ENCODE results near the gene N4BP2L1. TPM values are rescaled to one million over a fixed set of nuclear protein-coding genes. Genes with fewer than 3 reads are reported as not detected.

Gene N4BP2L1
- total RNA-seq, 1 donor from 2014 or later = 19.2 TPM

- intact Hi-C loops (cut with DNase I) = no loop called here
Measured at GRCh38 chr13:32391101-32391619, 36.8 kb downstream of the N4BP2L1 start.

GRCh38 chr13:32390484-32390883, 37.4 kb downstream of the N4BP2L1 start:
- Histone ChIP-seq H3K27ac (no peak overlapping the region), H3K27me3 (no peaks in the 10 kb centered on the region), H3K4me3 (no peak overlapping the region), H3K9me3 (no peaks in the 10 kb centered on the region), H3K36me3 (no peaks in the 10 kb centered on the region), H3K4me1 (no peaks in the 10 kb centered on the region)
- intact Hi-C loops (cut with DNase I) = no loop called here
- no peak for TF ChIP-seq POLR2AphosphoS5 (IDR thresholded peaks at IDR 0.05; ENCODE audit: insufficient read depth in 1 of 2, low read depth in 1 of 2)
- TF ChIP-seq CTCF (IDR thresholded peaks at IDR 0.05) = no peak
- no peak for TF ChIP-seq POLR2A (IDR thresholded peaks at IDR 0.05)
- no peak for DNase-seq (ENCODE audit: extremely low spot score in 2 of 2)

More at GRCh38 chr13:32391101-32391619, 36.8 kb downstream of the N4BP2L1 start:
- no peak overlapping the region for H3K4me3 ChIP-seq
- DNase-seq (ENCODE audit: extremely low spot score in 2 of 2) = no peak
- TF ChIP-seq POLR2A (IDR thresholded peaks at IDR 0.05) (no peak), POLR2AphosphoS5 (IDR thresholded peaks at IDR 0.05; ENCODE audit: insufficient read depth in 1 of 2, low read depth in 1 of 2) (no peak), CTCF (IDR thresholded peaks at IDR 0.05) (no peak)
- H3K27ac ChIP-seq = no peak overlapping the region
- no peaks in the 10 kb centered on the region for H3K9me3 ChIP-seq
- H3K36me3 ChIP-seq = no peaks in the 10 kb centered on the region
- H3K27me3 ChIP-seq = no peaks in the 10 kb centered on the region
- no peaks in the 10 kb centered on the region for H3K4me1 ChIP-seq

GRCh38 chr13:32390048-32390447, 37.9 kb downstream of the N4BP2L1 start:
- Histone ChIP-seq H3K27me3 (no peaks in the 10 kb centered on the region), H3K4me3 (no peak overlapping the region), H3K27ac (no peak overlapping the region), H3K9me3 (no peaks in the 10 kb centered on the region), H3K36me3 (no peaks in the 10 kb centered on the region), H3K4me1 (no peaks in the 10 kb centered on the region)
- DNase-seq (ENCODE audit: extremely low spot score in 2 of 2) = no peak
- TF ChIP-seq CTCF (IDR thresholded peaks at IDR 0.05) (no peak), POLR2A (IDR thresholded peaks at IDR 0.05) (no peak), POLR2AphosphoS5 (IDR thresholded peaks at IDR 0.05; ENCODE audit: insufficient read depth in 1 of 2, low read depth in 1 of 2) (no peak)
- intact Hi-C loops (cut with DNase I) = no loop called here

- Histone ChIP-seq H3K27ac (no peak overlapping the region), H3K36me3 (no peaks in the 10 kb centered on the region), H3K4me1 (no peaks in the 10 kb centered on the region), H3K27me3 (no peaks in the 10 kb centered on the region), H3K9me3 (no peaks in the 10 kb centered on the region), H3K4me3 (no peak overlapping the region)
- intact Hi-C loops (cut with DNase I) = no loop called here
- TF ChIP-seq CTCF (IDR thresholded peaks at IDR 0.05) (no peak), POLR2AphosphoS5 (IDR thresholded peaks at IDR 0.05; ENCODE audit: insufficient read depth in 1 of 2, low read depth in 1 of 2) (no peak), POLR2A (IDR thresholded peaks at IDR 0.05) (no peak)
- no peak for DNase-seq (ENCODE audit: extremely low spot score in 2 of 2)
Measured at GRCh38 chr13:32385410-32385809, 42.5 kb downstream of the N4BP2L1 start.

GRCh38 chr13:32384702-32385101, 43.2 kb downstream of the N4BP2L1 start:
- DNase-seq (ENCODE audit: extremely low spot score in 2 of 2) = no peak
- TF ChIP-seq POLR2AphosphoS5 (IDR thresholded peaks at IDR 0.05; ENCODE audit: insufficient read depth in 1 of 2, low read depth in 1 of 2) (no peak), POLR2A (IDR thresholded peaks at IDR 0.05) (no peak), CTCF (IDR thresholded peaks at IDR 0.05) (no peak)
- Histone ChIP-seq H3K27ac (no peak overlapping the region), H3K4me1 (no peaks in the 10 kb centered on the region), H3K36me3 (no peaks in the 10 kb centered on the region), H3K4me3 (no peak overlapping the region), H3K9me3 (no peaks in the 10 kb centered on the region), H3K27me3 (no peaks in the 10 kb centered on the region)
- intact Hi-C loops (cut with DNase I) = no loop called here
